ENCODE data around the gene SLC10A7. TPM values are rescaled to one million over a fixed set of nuclear protein-coding genes. Genes with fewer than 3 reads are reported as not detected.

The SLC10A7 gene
- total and polyA plus RNA-seq, 2 experiments from 2014 or later, result 0.81 to 4.3 TPM

- Histone ChIP-seq H3K4me2 (no peak overlapping the region), H3F3A (replicated peaks; ENCODE audit: low read depth) (no peaks in the 10 kb centered on the region), H2AFZ (no peak overlapping the region), H3K27me3 (ENCODE audit: insufficient read depth) (no peaks in the 10 kb centered on the region), H3K27ac (ENCODE audit: low read depth) (no peak overlapping the region), H3K36me3 (ENCODE audit: insufficient read depth) (no peaks in the 10 kb centered on the region), H3K4me1 (ENCODE audit: insufficient read depth) (no peaks in the 10 kb centered on the region), H3K4me3 (no peak overlapping the region), H3K79me2 (replicated peaks; ENCODE audit: insufficient read depth) (no peaks in the 10 kb centered on the region), H3K9me2 (ENCODE audit: insufficient read depth) (no peaks in the 10 kb centered on the region), H4K20me1 (replicated peaks; ENCODE audit: insufficient read depth) (no peaks in the 10 kb centered on the region)
- Mint-ChIP-seq H3K27ac (no peak overlapping the region), H3K4me1 (no peaks in the 10 kb centered on the region; the same call in 2 of the 3 replicates), H3K9me3 (no peaks in the 10 kb centered on the region), H3K36me3 (ENCODE audit: low read depth) (no peaks in the 10 kb centered on the region), H3K4me3 (no peak overlapping the region), H3K27me3 (ENCODE audit: insufficient read depth, low read depth, poor library complexity) (no peaks in the 10 kb centered on the region)
- TF ChIP-seq POLR2AphosphoS5 (IDR thresholded peaks at IDR 0.05; ENCODE audit: low read depth) (no peak), ZNF114 (CRISPR knock-in tag; IDR thresholded peaks at IDR 0.05) (no peak), JUNB (IDR thresholded peaks at IDR 0.05; ENCODE audit: unreplicated experiment) (no peak), REST (IDR thresholded peaks at IDR 0.05; ENCODE audit: unreplicated experiment) (no peak), EZH2 (IDR thresholded peaks at IDR 0.05; ENCODE audit: low read depth, unreplicated experiment) (no peak), ZNF331 (CRISPR knock-in tag; IDR thresholded peaks at IDR 0.05; ENCODE audit: low read depth) (no peak), ETS1 (IDR thresholded peaks at IDR 0.05) (no peak), CTCF (conservative IDR thresholded peaks at IDR 0.05; ENCODE audit: low read depth in 2 of 2) (no peak), NANOG (IDR thresholded peaks at IDR 0.05; ENCODE audit: borderline replicate concordance) (no peak), STAT1 (IDR thresholded peaks at IDR 0.05; ENCODE audit: unreplicated experiment) (no peak), EZH2phosphoT487 (IDR thresholded peaks at IDR 0.05; ENCODE audit: unreplicated experiment) (no peak), ZNF462 (CRISPR knock-in tag; IDR thresholded peaks at IDR 0.05) (no peak), CREB1 (CRISPR knock-in tag; IDR thresholded peaks at IDR 0.05; ENCODE audit: low read depth) (no peak)
- DNase-seq (ENCODE audit: low spot score) (no peak), ATAC-seq (no peak)
Measured at GRCh38 chr4:146488495-146489174, 33.1 kb downstream of the SLC10A7 start.

Measured in GM23338 (cell line).